Activated CD8-positive, alpha-beta memory T cell treated with anti-CD3 and anti-CD28 coated beads, Interleukin-2, amount 50 U/mL, for 1 hour (primary cell): ENCODE data around the gene CA6.
"Not testable (repeated sequence)": the region's sequence is repeated elsewhere in the genome, so short reads cannot be mapped to it uniquely, and the experiment has no call there.

ENCODE experiments used
- DNase-seq: peaks from one replicate; pipeline ENCODE4 v3.0.0-alpha.2; 2020; ENCODE audit errors: extremely low read depth

Gene CA6

DNA sequence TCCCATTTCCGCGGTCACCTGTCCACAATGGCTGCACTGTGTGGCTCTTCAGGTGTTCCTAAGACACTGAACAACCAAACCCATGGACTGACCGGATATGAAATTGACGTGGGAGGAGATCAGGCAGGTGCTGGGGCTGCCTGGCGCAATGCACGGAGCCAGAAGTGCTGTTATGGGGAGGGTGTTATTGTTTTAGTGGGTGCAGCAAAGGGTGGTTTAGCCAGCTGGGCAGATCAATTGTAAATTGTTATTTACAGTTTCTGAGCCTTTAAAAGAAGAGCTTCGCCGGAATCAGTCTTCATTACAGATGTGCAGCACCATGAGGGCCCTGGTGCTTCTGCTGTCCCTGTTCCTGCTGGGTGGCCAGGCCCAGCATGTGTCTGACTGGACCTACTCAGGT, at the start of gene CA6:
Gene CA6 (plus strand): TSS at position 301 of the 400 bp plus-strand sequence. CDS start 19 bp downstream, at position 320.
- no peak for DNase-seq

DNA sequence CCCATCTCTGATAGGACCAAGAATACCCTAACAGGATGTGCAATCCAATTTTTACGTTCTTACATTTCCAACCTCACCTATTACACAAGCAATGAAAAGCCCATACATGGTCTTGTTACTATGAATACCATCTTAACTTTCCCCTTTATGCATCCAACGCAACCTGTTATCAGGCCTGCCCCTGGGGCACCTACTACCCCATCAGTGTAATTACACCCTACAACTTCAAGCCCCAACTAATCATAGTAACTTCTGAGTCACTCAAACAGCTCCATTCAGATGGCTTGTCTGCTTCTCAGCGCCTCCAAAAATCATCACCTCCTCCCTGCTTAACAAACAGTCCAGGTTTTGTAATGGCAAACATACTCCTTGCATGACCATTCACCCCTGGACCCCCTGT, 48.9 kb upstream of the CA6 start:
- not testable (repeated sequence) for DNase-seq

- not testable (repeated sequence) for DNase-seq
Measured at GRCh38 chr1:8897505-8897904, 48.2 kb upstream of the CA6 start.

DNA sequence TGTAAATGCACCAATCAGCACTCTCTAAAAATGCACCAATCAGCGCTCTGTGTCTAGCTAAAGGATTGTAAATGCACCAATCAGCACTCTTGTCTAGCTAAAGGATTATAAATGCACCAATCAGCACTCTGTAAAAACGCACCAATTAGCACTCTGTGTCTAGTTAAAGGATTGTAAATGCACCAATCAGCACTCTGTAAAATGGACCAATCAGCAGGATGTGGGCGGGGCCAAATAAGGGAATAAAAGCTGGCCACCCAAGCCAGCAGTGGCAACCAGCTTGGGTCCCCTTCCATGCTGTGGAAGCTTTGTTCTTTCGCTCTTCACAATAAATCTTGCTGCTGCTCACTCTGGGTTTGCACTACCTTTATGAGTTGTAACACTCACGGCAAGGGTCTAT, 47.2 kb upstream of the CA6 start:
- not testable (repeated sequence) for DNase-seq

DNA sequence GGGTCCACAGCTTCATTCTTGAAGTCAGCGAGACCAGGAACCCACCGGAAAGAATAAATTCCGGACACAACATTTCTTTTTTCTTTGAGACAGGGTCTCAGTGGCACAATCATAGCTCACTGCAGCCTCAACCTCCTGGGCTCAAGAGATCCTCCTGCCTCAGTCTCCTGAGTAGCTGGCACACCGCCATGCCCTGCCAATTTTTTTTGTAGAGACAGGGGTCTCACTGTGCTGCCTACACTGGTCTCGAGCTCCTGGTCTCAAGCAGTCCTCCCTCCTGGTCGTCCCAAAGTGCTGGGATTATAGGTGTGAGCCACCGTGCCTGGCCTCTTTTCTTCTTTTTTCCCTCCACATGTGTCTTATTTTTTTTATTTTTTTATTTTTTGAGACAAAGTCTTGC, 46.6 kb upstream of the CA6 start:
- DNase-seq, result no peak

GRCh38 chr1:8900684-8901083, 45.0 kb upstream of the CA6 start:
- DNase-seq, result not testable (repeated sequence)

GRCh38 chr1:8902765-8903164, 42.9 kb upstream of the CA6 start:
- no peak for DNase-seq

- no peak for DNase-seq
Measured at GRCh38 chr1:8903410-8903809, 42.3 kb upstream of the CA6 start.

- DNase-seq, result no peak
Measured at GRCh38 chr1:8903908-8904650, 41.6 kb upstream of the CA6 start.

DNA sequence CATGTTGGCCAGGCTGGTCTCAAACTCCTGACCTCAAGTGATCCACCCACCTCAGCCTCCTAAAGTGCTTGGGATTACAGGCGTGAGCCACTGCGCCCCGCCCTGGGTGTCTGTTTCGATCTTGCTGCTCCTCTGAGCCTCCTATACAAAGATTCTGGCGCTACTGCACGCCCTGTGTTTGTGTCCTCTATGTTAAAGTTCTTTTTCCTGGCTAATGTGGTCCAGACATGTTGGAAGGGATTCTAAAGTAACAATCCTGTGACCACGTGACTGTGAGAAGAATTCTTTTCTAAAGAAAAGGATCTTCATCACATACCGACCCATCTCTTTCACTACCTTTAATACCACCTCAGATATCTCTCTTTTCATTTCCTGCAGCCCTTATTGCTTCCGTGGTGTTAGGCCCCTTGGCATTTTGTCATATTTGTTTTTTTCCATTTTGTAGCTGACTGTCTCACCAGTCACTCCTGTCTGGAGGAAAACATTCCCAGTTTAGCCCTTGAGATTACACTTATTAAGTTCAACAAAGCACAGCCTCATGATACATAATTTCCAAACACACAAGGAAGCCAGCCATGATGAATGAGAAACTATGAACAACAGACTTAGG, 40.0 kb upstream of the CA6 start:
- DNase-seq, result no peak

DNA sequence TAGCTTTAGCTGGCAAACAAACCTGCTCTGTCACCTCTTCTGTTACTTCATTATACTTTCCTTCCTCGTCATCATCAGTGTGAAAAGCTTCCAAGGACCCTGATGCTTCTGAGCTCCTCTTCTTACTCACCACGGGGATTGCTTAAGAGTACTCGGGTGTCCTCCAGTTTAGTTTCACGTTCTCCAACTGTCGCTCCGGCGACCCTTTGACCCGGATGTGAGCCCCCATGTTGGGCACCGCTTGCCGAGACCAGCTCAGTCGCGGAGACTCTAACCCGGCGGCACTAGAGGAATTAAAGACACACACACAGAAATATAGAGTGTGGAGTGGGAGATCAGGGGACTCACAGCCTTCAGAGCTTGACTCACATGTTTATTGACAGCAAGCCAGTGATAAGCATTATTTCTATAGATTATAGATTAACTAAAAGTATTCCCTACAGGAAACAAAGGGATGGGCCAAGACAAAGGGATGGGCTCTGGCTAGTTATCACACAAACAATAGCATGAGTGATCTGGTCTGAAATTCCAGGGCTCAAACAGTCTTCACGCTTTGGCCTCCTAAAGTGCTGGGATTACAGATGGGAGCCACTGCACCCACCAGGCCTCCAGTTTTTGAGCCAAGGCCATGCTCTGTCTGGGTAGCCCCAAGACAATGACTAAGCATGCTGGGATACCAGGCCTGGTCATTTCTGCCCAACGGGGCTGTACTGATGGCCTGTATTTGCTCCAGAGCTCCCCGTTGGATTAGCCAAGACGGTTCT, 37.1 kb upstream of the CA6 start:
- no peak for DNase-seq

DNA sequence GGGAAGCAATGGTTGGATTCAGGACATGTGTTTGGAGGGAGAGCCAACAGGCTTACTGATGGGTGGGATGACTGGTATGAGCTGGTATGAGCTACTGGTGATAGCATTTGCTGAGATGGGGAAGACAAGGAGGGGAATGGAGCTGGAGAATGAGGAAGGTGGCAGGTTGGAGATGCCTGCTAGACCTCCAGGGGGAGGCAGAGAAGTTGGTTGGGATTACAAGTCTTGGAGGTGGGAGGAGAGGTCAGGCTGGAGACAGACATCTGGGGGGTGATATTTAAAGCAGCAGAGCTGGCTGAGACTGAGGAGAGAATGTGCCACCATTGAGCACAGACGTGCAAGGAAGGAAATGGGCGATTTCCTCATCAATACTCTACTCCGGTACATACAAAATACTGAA, 35.3 kb upstream of the CA6 start:
- DNase-seq, result no peak

- no peak for DNase-seq
Measured at GRCh38 chr1:8910914-8911313, 34.8 kb upstream of the CA6 start.

GRCh38 chr1:8911416-8912309, 34.0 kb upstream of the CA6 start:
- DNase-seq, result no peak

DNA sequence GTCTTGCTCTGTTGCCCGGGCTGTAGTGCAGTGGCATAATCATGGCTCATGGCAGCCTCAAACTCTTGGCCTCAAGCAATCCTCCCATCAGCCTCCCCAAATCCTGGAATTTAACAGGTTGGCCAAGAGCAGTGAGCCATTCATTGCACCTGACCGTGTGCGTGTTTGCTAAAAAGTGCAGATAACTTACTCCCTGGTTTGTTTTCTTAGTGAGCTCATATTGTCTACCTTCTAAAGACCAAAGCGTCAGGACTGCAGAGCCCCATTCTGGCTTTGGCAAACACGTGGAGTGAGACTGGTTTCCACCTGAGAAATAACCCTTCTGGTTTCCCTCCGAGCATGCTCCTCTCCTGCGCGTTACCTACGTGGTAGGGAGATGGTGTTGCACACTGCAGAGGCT, 32.2 kb upstream of the CA6 start:
- DNase-seq, result no peak

DNA sequence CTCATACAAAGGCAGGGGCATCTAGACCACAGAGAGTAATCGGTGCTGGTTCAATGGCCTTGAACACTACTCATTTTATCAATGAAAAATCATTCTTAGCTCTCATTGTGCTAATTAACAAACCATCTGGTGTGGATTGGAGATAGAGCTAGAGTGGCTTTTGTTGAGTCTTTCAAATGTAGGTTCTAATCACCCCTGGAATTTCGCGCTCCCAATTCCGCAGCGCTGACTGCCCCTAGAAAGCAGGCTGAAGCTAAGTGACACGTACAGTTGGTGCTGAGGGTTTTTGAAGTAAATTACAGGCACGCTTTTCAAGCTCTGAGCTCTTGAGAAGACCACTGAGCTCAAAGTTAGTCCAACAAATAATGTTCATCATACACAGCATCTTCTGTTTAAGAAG, 31.2 kb upstream of the CA6 start:
- DNase-seq, result no peak

DNA sequence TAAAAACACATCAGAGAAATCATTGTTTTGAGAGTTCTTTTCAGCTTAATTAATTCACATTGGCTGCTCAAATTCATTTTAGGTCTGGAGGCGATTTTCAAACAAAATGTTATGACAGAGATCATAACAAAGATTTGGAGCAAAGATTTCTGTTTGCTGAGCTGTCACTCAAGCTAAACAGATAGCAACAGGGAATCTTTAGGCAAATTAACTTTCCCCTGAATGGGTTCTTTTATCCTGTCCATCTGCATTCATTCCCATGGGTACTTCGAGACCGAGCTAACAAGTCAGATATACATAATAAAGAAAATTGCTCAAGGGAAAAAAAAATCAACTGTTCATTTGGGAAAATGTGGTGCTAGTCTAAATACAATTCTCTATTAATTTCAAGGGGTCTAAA, 30.2 kb upstream of the CA6 start:
- DNase-seq, result no peak

DNA sequence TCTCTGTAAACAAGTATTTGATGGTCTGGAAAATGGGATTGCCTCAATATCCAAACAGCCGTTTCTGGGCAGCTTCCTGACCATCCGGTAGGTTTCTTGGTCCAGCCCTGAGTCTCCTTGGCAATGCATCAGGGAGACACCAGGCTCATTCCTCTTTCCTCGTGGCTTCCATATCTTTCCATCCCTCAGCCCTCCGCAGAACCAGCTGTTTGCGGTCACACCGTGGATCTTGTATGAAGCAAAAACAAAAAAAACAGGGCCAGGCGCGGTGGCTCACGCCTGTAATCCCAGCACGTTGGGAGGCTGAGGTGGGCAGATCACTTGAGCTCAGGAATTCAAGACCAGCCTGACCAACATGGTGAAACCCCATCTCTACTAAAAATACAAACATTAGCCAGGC, 28.1 kb upstream of the CA6 start:
- DNase-seq, result not testable (repeated sequence)

GRCh38 chr1:8922962-8923361, 22.7 kb upstream of the CA6 start:
- no peak for DNase-seq

- DNase-seq, result no peak
Measured at GRCh38 chr1:8925406-8925805, 20.3 kb upstream of the CA6 start.

- DNase-seq, result no peak
Measured at GRCh38 chr1:8925960-8926359, 19.7 kb upstream of the CA6 start.
